Colonic mucosa (tissue), 4 donors: ENCODE data around the gene HEYL. TPM values are rescaled to one million over a fixed set of nuclear protein-coding genes. Genes with fewer than 3 reads are reported as not detected.
A peak's percentile ranks its signal among the peaks of the same experiment; 100 is the strongest.

ENCODE experiments used
- DNase-seq: peaks from one replicate; pipeline ENCODE4 v3.0.0-alpha.2; 2020
- H3K27ac ChIP-seq: fragments of 200-600 bp; one replicate; pipeline ENCODE4 v1.8.0; 2021
- H3K27me3 ChIP-seq: fragments of 200-600 bp; one replicate; pipeline ENCODE4 v1.8.0; 2021
- H3K36me3 ChIP-seq: fragments of 200-600 bp; one replicate; pipeline ENCODE4 v1.8.0; 2021
- H3K4me1 ChIP-seq: fragments of 200-600 bp; one replicate; pipeline ENCODE4 v1.8.0; 2021; ENCODE audit warnings: mild to moderate bottlenecking
- H3K4me3 ChIP-seq: fragments of 200-600 bp; one replicate; pipeline ENCODE4 v1.8.0; 2021
- H3K9ac ChIP-seq, 2 donors: one replicate each; pipeline ENCODE4 v1.7.0; 2013; ENCODE audit warnings: control low read depth in 2 of 2, low read depth in 2 of 2, low read length in 2 of 2
- H3K9me3 ChIP-seq: fragments of 200-600 bp; one replicate; pipeline ENCODE4 v1.8.0; 2021
- intact Hi-C: fragments of 100-400 bp; cut with DNase I; formaldehyde crosslinking; loops from one replicate; pipeline ENCODE4 v1.14.1; 2022
- total RNA-seq, 2 donors: library from RNA; stranded (reverse); fragmentation: NEBNext Ultra II Directional in 1 of 2; extraction: Animal tissue kit (Norgen Biotek cat#: 25700) in 1 of 2; gene quantifications; one replicate each; pipeline ENCODE4 v1.2.1, GENCODE V29; 2021
- TF ChIP-seq, protein P1 (sequence below): fragments of 200-600 bp; IDR thresholded peaks from one replicate; pipeline ENCODE4 v1.8.0; 2022; ENCODE audit warnings: antibody characterized with exemption, mild to moderate bottlenecking
- donor health status: healthy.
- donor health status: DM: no; HTN: no; CAD: no.
- donor health status: DM: no; HTN: no; CAD: no.

Gene HEYL
- total RNA-seq, 2 donors from 2014 or later: 0.91 to 2.4 TPM

DNA sequence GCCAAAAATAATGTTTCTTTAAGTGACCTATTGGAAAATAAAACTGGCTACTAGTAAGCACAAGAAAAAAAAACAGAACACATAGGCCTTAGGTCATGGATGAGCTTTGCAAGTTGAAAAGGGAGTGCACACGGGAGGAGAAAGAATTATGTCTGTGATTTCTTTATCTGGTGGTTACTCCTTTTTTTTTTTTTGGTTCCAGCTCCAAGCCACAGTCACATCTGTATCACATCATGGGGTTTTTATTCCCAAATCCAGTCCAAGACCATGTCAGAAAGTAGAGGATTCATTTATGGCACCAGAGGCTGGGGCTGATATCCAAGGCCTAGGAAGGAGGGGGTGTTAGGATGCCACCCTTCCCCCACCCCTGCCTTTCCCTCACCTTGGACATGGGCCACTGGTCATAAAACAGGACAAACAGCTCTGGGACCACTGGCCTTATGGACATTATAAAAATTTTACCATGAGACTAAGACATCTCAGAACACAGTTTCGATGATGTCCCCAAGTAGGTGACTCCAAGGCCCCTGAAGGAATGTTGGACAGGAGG, 10.3 kb upstream of the HEYL start:
- Histone ChIP-seq H3K27ac (no peak overlapping the region), H3K27me3 (no peaks in the 10 kb centered on the region), H3K36me3 (no peaks in the 10 kb centered on the region), H3K9ac (no peak overlapping the region), H3K9me3 (no peaks in the 10 kb centered on the region), H3K4me3 (no peak overlapping the region), H3K4me1 (no peaks in the 10 kb centered on the region)
- TF ChIP-seq, protein P1, sequence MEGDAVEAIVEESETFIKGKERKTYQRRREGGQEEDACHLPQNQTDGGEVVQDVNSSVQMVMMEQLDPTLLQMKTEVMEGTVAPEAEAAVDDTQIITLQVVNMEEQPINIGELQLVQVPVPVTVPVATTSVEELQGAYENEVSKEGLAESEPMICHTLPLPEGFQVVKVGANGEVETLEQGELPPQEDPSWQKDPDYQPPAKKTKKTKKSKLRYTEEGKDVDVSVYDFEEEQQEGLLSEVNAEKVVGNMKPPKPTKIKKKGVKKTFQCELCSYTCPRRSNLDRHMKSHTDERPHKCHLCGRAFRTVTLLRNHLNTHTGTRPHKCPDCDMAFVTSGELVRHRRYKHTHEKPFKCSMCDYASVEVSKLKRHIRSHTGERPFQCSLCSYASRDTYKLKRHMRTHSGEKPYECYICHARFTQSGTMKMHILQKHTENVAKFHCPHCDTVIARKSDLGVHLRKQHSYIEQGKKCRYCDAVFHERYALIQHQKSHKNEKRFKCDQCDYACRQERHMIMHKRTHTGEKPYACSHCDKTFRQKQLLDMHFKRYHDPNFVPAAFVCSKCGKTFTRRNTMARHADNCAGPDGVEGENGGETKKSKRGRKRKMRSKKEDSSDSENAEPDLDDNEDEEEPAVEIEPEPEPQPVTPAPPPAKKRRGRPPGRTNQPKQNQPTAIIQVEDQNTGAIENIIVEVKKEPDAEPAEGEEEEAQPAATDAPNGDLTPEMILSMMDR: no peak
- intact Hi-C loops: loop anchor here (10.0 kb wide), 1 partner anchor 555 kb away; no protein-coding TSS in a partner anchor
- DNase-seq: no peak

DNA sequence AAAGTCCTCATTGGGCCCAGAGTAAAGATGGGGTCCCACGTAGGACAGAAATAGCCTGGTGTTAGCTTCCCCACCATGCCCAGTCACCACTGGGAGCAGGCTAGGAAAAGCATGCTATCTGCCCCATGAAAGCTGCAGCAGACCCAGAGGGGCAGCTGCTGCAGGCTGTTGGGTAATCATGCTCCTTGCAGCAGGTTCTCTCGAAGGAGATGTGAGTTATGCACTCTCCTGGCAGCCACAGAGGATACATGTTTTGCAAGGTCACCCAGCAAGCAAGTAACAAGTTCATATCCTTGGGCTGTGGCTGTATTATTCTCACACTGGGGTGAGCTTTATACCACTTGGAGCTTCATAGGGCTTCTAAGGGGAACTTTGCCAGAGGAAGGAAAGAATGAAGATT, 9.1 kb upstream of the HEYL start:
- H3K27ac ChIP-seq: no peak overlapping the region

DNA sequence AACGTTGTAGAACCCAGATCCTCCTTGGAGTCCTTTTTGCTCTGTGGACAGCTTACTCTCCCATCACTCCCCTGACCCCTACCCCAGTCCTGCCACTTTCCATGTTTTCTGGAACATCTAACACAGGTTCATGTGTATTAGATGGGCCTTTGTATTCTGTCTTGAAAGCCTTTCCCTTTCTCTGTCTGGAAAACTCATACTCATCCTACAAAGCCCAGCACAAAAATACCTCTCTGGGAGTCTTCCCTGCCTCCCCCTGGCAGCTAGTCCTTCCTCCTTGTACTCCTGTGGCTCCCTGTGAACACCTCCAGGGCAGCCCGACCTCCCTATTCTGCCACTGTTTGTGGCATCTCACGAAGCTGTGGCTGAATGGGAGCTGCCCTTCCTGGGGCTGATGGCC, 7.8 kb upstream of the HEYL start:
- no peaks in the 10 kb centered on the region for H3K27me3 ChIP-seq
- no peak for DNase-seq
- H3K4me1 ChIP-seq: no peaks in the 10 kb centered on the region
- TF ChIP-seq, protein P1: no peak
- H3K4me3 ChIP-seq: no peak overlapping the region
- no peaks in the 10 kb centered on the region for H3K36me3 ChIP-seq
- no peak overlapping the region for H3K27ac ChIP-seq
- no peak overlapping the region for H3K9ac ChIP-seq
- no peaks in the 10 kb centered on the region for H3K9me3 ChIP-seq
- intact Hi-C loops: no loop called here

More for the DNA sequence above, 9.1 kb upstream of the HEYL start:
- no peaks in the 10 kb centered on the region for H3K27me3 ChIP-seq
- TF ChIP-seq, protein P1: no peak
- no peaks in the 10 kb centered on the region for H3K36me3 ChIP-seq
- no peak for DNase-seq
- H3K4me1 ChIP-seq: no peaks in the 10 kb centered on the region
- no peak overlapping the region for H3K9ac ChIP-seq
- no peaks in the 10 kb centered on the region for H3K9me3 ChIP-seq
- intact Hi-C loops: no loop called here
- no peak overlapping the region for H3K4me3 ChIP-seq

DNA sequence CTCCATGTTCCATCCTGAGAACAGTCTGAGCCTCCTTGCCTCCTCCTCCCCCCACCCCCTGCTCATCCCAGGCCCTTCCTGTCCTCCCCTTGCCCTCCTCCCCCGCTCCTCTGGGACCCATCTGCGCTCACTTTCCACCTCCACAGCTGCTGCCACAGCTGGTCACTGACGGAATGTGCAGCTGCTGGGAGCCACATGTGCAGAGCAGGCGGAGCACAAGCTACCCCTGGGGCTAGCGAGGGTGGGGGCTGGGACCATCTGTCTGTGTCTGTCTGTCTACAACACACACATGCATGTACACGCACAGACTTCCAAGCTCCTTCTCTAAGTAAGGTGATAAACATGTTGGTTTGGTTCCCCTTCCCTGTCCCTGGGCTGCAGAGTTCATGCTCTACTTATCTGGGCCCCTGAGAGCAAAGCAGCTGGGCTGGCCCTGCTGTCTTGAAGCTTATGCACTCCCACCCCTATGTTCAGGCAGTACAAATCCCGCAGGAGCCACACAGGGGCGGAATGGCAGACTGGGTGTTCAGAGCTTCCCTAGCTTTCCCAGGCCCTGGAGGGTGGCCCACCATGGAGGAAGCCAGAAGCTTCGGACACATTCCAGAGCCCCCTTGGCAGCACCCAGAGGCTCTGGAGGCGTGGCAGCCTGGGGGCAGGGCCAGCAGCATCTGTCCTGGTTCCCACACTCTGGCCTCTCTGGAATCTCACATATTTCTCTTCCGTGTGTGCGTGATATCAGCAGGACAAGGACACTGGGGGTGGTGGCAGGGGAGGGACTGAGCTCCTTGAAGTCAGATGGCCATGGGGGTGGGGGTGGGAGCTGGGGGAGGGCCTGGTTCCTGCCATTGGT, 7.0 kb upstream of the HEYL start:
- no peaks in the 10 kb centered on the region for H3K27me3 ChIP-seq
- no peaks in the 10 kb centered on the region for H3K36me3 ChIP-seq
- H3K4me1 ChIP-seq: no peaks in the 10 kb centered on the region
- H3K9ac ChIP-seq: no peak overlapping the region
- TF ChIP-seq, protein P1: no peak
- H3K27ac ChIP-seq: no peak overlapping the region
- no peak overlapping the region for H3K4me3 ChIP-seq
- peak; percentile 24 for DNase-seq
- intact Hi-C loops: no loop called here
- H3K9me3 ChIP-seq: no peaks in the 10 kb centered on the region

DNA sequence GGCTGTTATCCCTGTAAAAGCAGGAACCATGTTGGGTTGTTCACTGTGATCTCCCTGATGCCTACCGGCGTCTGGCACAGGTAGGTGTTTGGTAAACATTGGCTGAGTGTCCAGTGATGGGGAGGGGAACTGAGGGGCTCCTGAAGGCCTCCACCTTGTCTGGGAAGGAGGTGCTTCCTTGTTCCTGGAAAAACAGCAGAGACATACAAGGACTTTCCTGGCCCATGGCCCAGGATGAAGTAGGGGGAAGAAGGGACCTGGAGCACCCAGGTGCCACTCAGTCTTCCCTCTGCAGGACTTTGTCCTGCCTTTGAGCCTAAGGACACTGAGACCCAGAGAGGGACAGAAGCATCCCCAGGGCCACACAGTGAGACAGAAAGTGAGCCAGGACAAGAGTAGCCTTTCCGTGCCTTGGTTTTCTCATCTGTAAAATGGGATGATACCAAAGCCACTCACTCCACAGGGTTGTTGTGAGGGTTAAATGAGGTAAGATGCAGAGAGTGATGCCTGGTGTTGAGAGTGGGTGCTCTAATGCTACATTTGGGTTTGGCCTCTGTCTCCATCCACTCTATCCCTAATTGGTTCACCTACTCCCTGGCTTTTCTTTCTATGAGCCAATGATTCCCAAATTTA, 6.1 kb upstream of the HEYL start:
- DNase-seq: no peak
- TF ChIP-seq, protein P1: no peak

More for the DNA sequence above, 6.1 kb upstream of the HEYL start:
- Histone ChIP-seq H3K9me3 (no peaks in the 10 kb centered on the region), H3K4me3 (no peak overlapping the region), H3K4me1 (no peaks in the 10 kb centered on the region), H3K27ac (no peak overlapping the region), H3K36me3 (no peaks in the 10 kb centered on the region), H3K27me3 (no peaks in the 10 kb centered on the region), H3K9ac (no peak overlapping the region)
- intact Hi-C loops: no loop called here
